Endothelial cell of umbilical vein (primary cell): Measurements from ENCODE around the gene KRT77. TPM values are rescaled to one million over a fixed set of nuclear protein-coding genes. Genes with fewer than 3 reads are reported as not detected.

ENCODE experiments used
- BruUV-seq: library from RNA; stranded (reverse); fragments of 400-500 nt; replicated peaks from 2 replicates; lab custom pipeline; 2021; lab: Mats Ljungman, UMichigan
- CTCF ChIA-PET: fragments of 300-600, 350-600 bp; sonication (Branson Sonifier 250); formaldehyde crosslinking; loops from one replicate; lab custom pipeline; 2021; ENCODE audit warnings: antibody characterized with exemption, inconsistent platforms; lab: Charles Lee
- POLR2A ChIA-PET: fragments of 300-600, 350-600 bp; sonication (Branson Sonifier 250); formaldehyde crosslinking; loops from one replicate; lab custom pipeline; 2021; ENCODE audit warnings: antibody characterized with exemption, inconsistent platforms; lab: Charles Lee
- DNase-seq: peaks from one replicate; pipeline ENCODE4 v3.0.0-alpha.2; 2011; ENCODE audit warnings: low read depth, low spot score
- FAIRE-seq: peaks from 2 replicates; lab custom pipeline; 2011; peaks lifted over from hg19 to GRCh38; lab: Jason Lieb, UNC
- H2AFZ ChIP-seq: 2 replicates; pipeline ENCODE4 v1.6.0; 2012; ENCODE audit warnings: low read depth, low read length, control low read depth, inconsistent platforms
- H3K27ac ChIP-seq: 2 replicates; pipeline ENCODE4 v1.5.1; 2011; ENCODE audit warnings: low read depth, mild to moderate bottlenecking, control low read depth, low read length, moderate library complexity; ENCODE audit not compliant: insufficient read depth
- H3K27me3 ChIP-seq, 2 experiments: 2 replicates each; pipeline versions ENCODE4 v1.6.0 to v1.6.1; 2011; ENCODE audit warnings: low read length in 2 of 2, mixed read lengths in 1 of 2; ENCODE audit not compliant: control insufficient read depth in 2 of 2, insufficient read depth in 2 of 2
- H3K36me3 ChIP-seq, 2 experiments: 2 replicates in 1 of 2; 3 replicates in 1 of 2; pipeline ENCODE4 v1.5.1; 2011; ENCODE audit warnings: low read length in 2 of 2, mild to moderate bottlenecking in 1 of 2, moderate library complexity in 1 of 2; ENCODE audit not compliant: control insufficient read depth in 2 of 2, insufficient read depth in 2 of 2; ENCODE audit errors: extremely low read depth in 1 of 2
- H3K4me1 ChIP-seq: 3 replicates; pipeline ENCODE4 v1.5.1; 2011; ENCODE audit warnings: mild to moderate bottlenecking, low read length; ENCODE audit not compliant: control insufficient read depth, insufficient read depth; ENCODE audit errors: extremely low read depth
- H3K4me2 ChIP-seq: 2 replicates; pipeline ENCODE4 v1.6.1; 2011; ENCODE audit warnings: low read length, control low read depth, mixed read lengths; ENCODE audit not compliant: insufficient read depth
- H3K4me3 ChIP-seq, 3 experiments: fragments of 200-600 bp in 1 of 3; sonication (generic), shearing (Covaris generic) in 1 of 3; replicated peaks in 1 of 3; 2 replicates each; pipeline ENCODE4 v1.5.1; 2011 to 2016; ENCODE audit warnings: control low read depth in 3 of 3, low read length in 3 of 3, mild to moderate bottlenecking in 2 of 3, inconsistent platforms in 1 of 3, low read depth in 1 of 3, moderate library complexity in 1 of 3; ENCODE audit not compliant: insufficient read depth in 1 of 3
- H3K79me2 ChIP-seq: 2 replicates; pipeline ENCODE4 v1.6.0; 2012; ENCODE audit warnings: low read length, inconsistent platforms; ENCODE audit not compliant: control insufficient read depth, insufficient read depth
- H3K9ac ChIP-seq: replicated peaks from 2 replicates; pipeline ENCODE3; 2011; ENCODE audit warnings: low read length, control low read depth; ENCODE audit not compliant: insufficient read depth; ENCODE audit errors: extremely low read depth
- H3K9me1 ChIP-seq: replicated peaks from 3 replicates; pipeline ENCODE4 v1.6.0; 2011; ENCODE audit warnings: mild to moderate bottlenecking, low read length; ENCODE audit not compliant: control insufficient read depth, insufficient read depth; ENCODE audit errors: extremely low read depth
- H3K9me3 ChIP-seq: replicated peaks from 2 replicates; pipeline ENCODE4 v1.5.1; 2012; ENCODE audit warnings: low read length, inconsistent platforms; ENCODE audit not compliant: control insufficient read depth, insufficient read depth
- H4K20me1 ChIP-seq: replicated peaks from 2 replicates; pipeline ENCODE3; 2011; ENCODE audit warnings: mild to moderate bottlenecking, low read length; ENCODE audit not compliant: control insufficient read depth, insufficient read depth; ENCODE audit errors: extremely low read depth
- CTCF ChIP-seq, 2 donors: IDR thresholded peaks; 1 replicate in 1 of 2; 2 replicates in 1 of 2; pipeline ENCODE4 v1.5.1; 2011; ENCODE audit warnings: low read length in 2 of 2, mild to moderate bottlenecking in 2 of 2, moderate library complexity in 2 of 2, control low read depth in 1 of 2, inconsistent platforms in 1 of 2, low read depth in 1 of 2; ENCODE audit not compliant: insufficient read depth in 1 of 2; ENCODE audit errors: extremely low read depth in 1 of 2
- EZH2 ChIP-seq: IDR thresholded peaks from 2 replicates; pipeline ENCODE4 v1.6.1; 2012; ENCODE audit warnings: borderline replicate concordance, low read depth, mild to moderate bottlenecking, moderate library complexity, low read length, inconsistent platforms; ENCODE audit not compliant: severe bottlenecking
- FOS ChIP-seq: IDR thresholded peaks from 2 replicates; pipeline ENCODE4 v1.6.1; 2011; ENCODE audit warnings: mild to moderate bottlenecking, low read length, moderate library complexity, borderline replicate concordance; ENCODE audit not compliant: insufficient read depth
- GATA2 ChIP-seq: IDR thresholded peaks from 2 replicates; pipeline ENCODE4 v1.7.0; 2011; ENCODE audit warnings: low read depth, mild to moderate bottlenecking, moderate library complexity, mixed read lengths, low read length; ENCODE audit not compliant: insufficient read length, insufficient read depth
- JUN ChIP-seq: IDR thresholded peaks from 2 replicates; pipeline ENCODE4 v1.6.1; 2011; ENCODE audit warnings: borderline replicate concordance, low read depth; ENCODE audit not compliant: insufficient read length, insufficient read depth
- MAX ChIP-seq: IDR thresholded peaks from 2 replicates; pipeline ENCODE4 v1.6.1; 2011; ENCODE audit not compliant: insufficient read depth, insufficient read length
- MYC ChIP-seq: IDR thresholded peaks from one replicate; pipeline ENCODE4 v1.6.1; 2011; ENCODE audit warnings: mild to moderate bottlenecking, low read depth, low read length
- POLR2A ChIP-seq: IDR thresholded peaks from 2 replicates; pipeline ENCODE4 v1.6.1; 2012; ENCODE audit warnings: low read depth, mild to moderate bottlenecking, control low read depth, low read length
- POLR2AphosphoS5 ChIP-seq: IDR thresholded peaks from 2 replicates; pipeline ENCODE4 v1.6.1; 2012; ENCODE audit warnings: low read depth, mild to moderate bottlenecking, control low read depth, low read length, moderate library complexity; ENCODE audit not compliant: insufficient read depth
- dilution Hi-C: fragments of 300-500 bp; cut with MboI; formaldehyde crosslinking; loops from one replicate; pipeline ENCODE4 v1.15.0; 2019; ENCODE audit warnings: low sequenced_read_pairs; ENCODE audit not compliant: extremely low pct_ligation_motif_present
- intact Hi-C: fragments of 100-400 bp; cut with micrococcal nuclease; formaldehyde crosslinking; loops from one replicate; pipeline ENCODE4 v1.10.0; 2022
- polyA plus RNA-seq, 4 experiments: library from polyadenylated mRNA; depleted of rRNA in 3 of 4; stranded (reverse) in 3 of 4; unstranded in 1 of 4; fragments of >200 nt; gene quantifications; 2 replicates each; pipeline versions ENCODE4 v1.2.1 to v1.2.3, GENCODE V29; 2011 to 2012; ENCODE audit warnings: missing spikeins in 1 of 4
- total RNA-seq: library from RNA; stranded (reverse); gene quantifications from 2 replicates; pipeline ENCODE4 v1.2.3, GENCODE V29; 2021

The KRT77 gene
- total and polyA plus RNA-seq, 2 donors (not counting 3 experiments of a cell fraction or from before 2014, with no cell fraction given) = not detected

- Histone ChIP-seq H3K9me3 (no peaks in the 10 kb centered on the region), H3K9ac (no peak overlapping the region), H3K79me2 (no peaks in the 10 kb centered on the region), H3K4me2 (no peak overlapping the region), H4K20me1 (no peaks in the 10 kb centered on the region), H3K27me3 (no peaks in the 10 kb centered on the region), H3K27ac (no peak overlapping the region), H2AFZ (no peak overlapping the region), H3K4me3 (no peak overlapping the region), H3K36me3 (no peaks in the 10 kb centered on the region), H3K9me1 (no peaks in the 10 kb centered on the region), H3K4me1 (no peaks in the 10 kb centered on the region)
- DNase-seq = no peak
- TF ChIP-seq EZH2 = no peak
- TF ChIP-seq GATA2 = no peak
- no peak for TF ChIP-seq MYC
- TF ChIP-seq POLR2AphosphoS5 = no peak
- TF ChIP-seq CTCF (IDR thresholded peaks at IDR 0.05; ENCODE audit: extremely low read depth in 1 of 2, insufficient read depth in 1 of 2, low read depth in 1 of 2, low read length in 2 of 2) = no peak
- TF ChIP-seq FOS = no peak
- no peak for TF ChIP-seq POLR2A
- no peak for TF ChIP-seq JUN
- TF ChIP-seq MAX = no peak
- no peak for FAIRE-seq
- intact Hi-C loops (no loop called here), dilution Hi-C loops (no loop called here)
- ChIA-PET CTCF (no interaction called here), POLR2A (no interaction called here)
- BruUV-seq = no TSS peak
Observed at GRCh38 chr12:52742822-52743457, 39.6 kb upstream of the KRT77 start.
